K562 (cell line): ENCODE measurements around the gene FKBP8. TPM values are rescaled to one million over a fixed set of nuclear protein-coding genes. Genes with fewer than 3 reads are reported as not detected.

Source experiments
- CAMTA2 ChIP-seq: fragments of 250-450 bp; sonication (Bioruptor Pico); conservative IDR thresholded peaks from 2 replicates; pipeline ENCODE4 v1.5.1; 2022
- CHD4 ChIP-seq: fragments of 200-600 bp; sonication (generic); IDR thresholded peaks from 3 replicates; pipeline ENCODE4 v1.6.1; 2012; ENCODE audit warnings: low read depth, mild to moderate bottlenecking, mixed read lengths, low read length, inconsistent platforms; ENCODE audit not compliant: insufficient read depth, insufficient replicate concordance, poor library complexity, severe bottlenecking
- DLX4 ChIP-seq: fragments of 250-450 bp; sonication (Bioruptor Pico); IDR thresholded peaks from 2 replicates; pipeline ENCODE4 v1.6.1; 2021; ENCODE audit warnings: mild to moderate bottlenecking
- E4F1 ChIP-seq: fragments of 250-450 bp; sonication (Bioruptor Pico); IDR thresholded peaks from 2 replicates; pipeline ENCODE4 v1.5.0; 2021; ENCODE audit warnings: mild to moderate bottlenecking, borderline replicate concordance
- GTF2E2 ChIP-seq: fragments of 200-800 bp; sonication (Bioruptor generic); IDR thresholded peaks from 2 replicates; pipeline ENCODE4 v1.6.1; 2016; ENCODE audit warnings: missing genetic modification characterization, missing compliant biosample characterization
- MGA ChIP-seq: fragments of 450-650 bp; IDR thresholded peaks from 2 replicates; pipeline ENCODE4 v1.6.1; 2016; ENCODE audit warnings: mild to moderate bottlenecking, moderate library complexity
- NFE2L1 ChIP-seq: fragments of 450-650 bp; IDR thresholded peaks from 2 replicates; pipeline ENCODE4 v1.6.1; 2016; ENCODE audit warnings: missing genetic modification characterization, low read depth, mild to moderate bottlenecking, missing compliant biosample characterization, moderate library complexity, borderline replicate concordance
- NR3C1 ChIP-seq: sonication (generic); formaldehyde crosslinking; IDR thresholded peaks from 2 replicates; pipeline ENCODE4 v1.8.1; 2022; ENCODE audit warnings: missing genetic modification reagents
- TEAD1 ChIP-seq, 2 experiments: fragments of 450-650 bp in 1 of 2; sonication (generic) in 1 of 2; formaldehyde crosslinking; IDR thresholded peaks; 2 replicates each; pipeline versions ENCODE4 v1.4.0 to v1.8.0; 2020 to 2022; ENCODE audit warnings: mild to moderate bottlenecking in 2 of 2, missing genetic modification reagents in 1 of 2
- polyA plus RNA-seq, 8 experiments: library from polyadenylated mRNA; depleted of rRNA in 4 of 8; stranded (reverse) in 5 of 8; unstranded in 3 of 8; fragments of >200 nt; fragmentation: Nextera tagmentation in 2 of 8; fragmentation: Illumina TruSeq in 1 of 8; extraction: Ambion mirVana in 2 of 8; extraction: Trizol in 1 of 8; gene quantifications; 2 replicates each; pipeline versions ENCODE4 v1.2.1 to v1.2.3, GENCODE V29; 2011 to 2014; ENCODE audit warnings: inconsistent platforms in 1 of 8, missing spikeins in 1 of 8
- total RNA-seq, 7 experiments: library from RNA; depleted of rRNA in 6 of 7; stranded (reverse); fragments of >200 nt in 6 of 7; fragmentation: Illumina TruSeq in 2 of 7; extraction: Trizol in 2 of 7; gene quantifications; 2 replicates each; pipeline versions ENCODE4 v1.2.1 to v1.2.3, GENCODE V29; 2011 to 2021; ENCODE audit warnings: low replicate concordance in 1 of 7

FKBP8 gene
- total and polyA plus RNA-seq, 9 of the 15 experiments (the other 6 are each of a cell fraction or from before 2014, with no cell fraction given) = 0.46 to 236 (median 104) TPM

GRCh38 chr19:18519962-18520847, 23.2 kb downstream of the FKBP8 start (continued):
- TF ChIP-seq NR3C1 (CRISPR knock-in tag) (no peak), MGA (no peak), E4F1 (CRISPR knock-in tag) (no peak), CHD4 (no peak), CAMTA2 (CRISPR knock-in tag) (no peak), TEAD1 (CRISPR knock-in tag; IDR thresholded peaks at IDR 0.05) (0 out of 4 replicates have a peak, but pooled peaks of 1 of the 2 experiments have one; percentile 35), NFE2L1 (tag) (no peak), DLX4 (no peak), GTF2E2 (tag) (no peak)
